Fibroblast of skin of abdomen (primary cell): ENCODE data around the gene SESN2.
A peak's percentile ranks its signal among the peaks of the same experiment; 100 is the strongest.

ENCODE experiments used
- DNase-seq: peaks from one replicate; pipeline ENCODE4 v3.0.0-alpha.2; 2013

The SESN2 gene

GRCh38 chr1:28249013-28249865 lies 10.1 kb upstream of the SESN2 start:
- DNase-seq = peak; percentile 78

GRCh38 chr1:28249866-28250295 lies 9.4 kb upstream of the SESN2 start:
- DNase-seq = peak; percentile 47

- no peak for DNase-seq
Observed at GRCh38 chr1:28256197-28256827, 3.0 kb upstream of the SESN2 start.

- no peak for DNase-seq
Observed at GRCh38 chr1:28257736-28258135, 1.6 kb upstream of the SESN2 start.

GRCh38 chr1:28258628-28259251 lies 578 bp upstream of the SESN2 start:
- DNase-seq = peak; percentile 37

DNA sequence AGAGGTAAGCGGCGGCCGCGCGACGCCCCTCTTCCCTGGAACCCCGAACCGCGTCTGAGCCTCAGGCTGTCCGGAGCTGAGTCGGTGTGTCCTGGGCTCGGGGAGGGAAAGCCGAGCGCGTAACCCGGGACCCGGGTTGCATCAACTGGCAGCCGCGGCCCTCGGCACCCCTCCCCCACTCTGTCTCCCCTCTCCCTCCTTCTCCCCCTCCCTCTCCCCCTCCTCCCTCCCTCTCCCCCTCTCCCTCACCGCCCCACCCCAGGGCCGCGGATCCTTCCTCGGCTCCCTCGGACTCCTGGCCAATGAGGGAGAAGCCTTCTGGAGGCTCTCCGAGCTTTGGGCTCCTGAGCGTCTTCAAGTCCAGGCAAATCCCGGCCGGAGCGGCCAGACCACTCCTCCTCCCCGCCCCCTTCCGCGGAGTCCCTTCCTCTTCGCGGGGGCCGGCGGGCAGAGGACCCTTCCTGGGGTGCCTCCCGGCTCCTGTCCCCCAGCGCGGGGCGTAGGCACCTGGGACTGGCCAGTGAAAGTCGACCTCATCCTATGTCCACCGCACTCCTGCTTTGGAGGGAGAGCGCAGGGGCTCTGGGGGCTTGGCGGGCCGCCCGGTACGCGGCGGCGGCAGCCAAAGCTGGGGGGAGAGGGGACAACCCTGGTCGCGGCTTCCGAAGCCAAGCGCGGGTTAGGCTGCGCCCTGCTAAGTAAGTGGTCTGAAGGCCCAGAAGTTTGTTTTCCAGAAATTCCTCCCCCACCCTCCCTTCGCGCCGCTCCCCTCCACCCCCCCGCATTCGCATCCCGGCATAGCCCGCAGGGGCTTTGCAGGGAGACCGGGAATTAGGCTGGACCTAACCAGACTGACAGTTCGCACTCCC lies 850 bp downstream of the SESN2 start:
- DNase-seq = peak; percentile 81

- DNase-seq = no peak
Observed at GRCh38 chr1:28260803-28261174, 1.5 kb downstream of the SESN2 start.

- no peak for DNase-seq
Observed at GRCh38 chr1:28264897-28265296, 5.6 kb downstream of the SESN2 start.

DNA sequence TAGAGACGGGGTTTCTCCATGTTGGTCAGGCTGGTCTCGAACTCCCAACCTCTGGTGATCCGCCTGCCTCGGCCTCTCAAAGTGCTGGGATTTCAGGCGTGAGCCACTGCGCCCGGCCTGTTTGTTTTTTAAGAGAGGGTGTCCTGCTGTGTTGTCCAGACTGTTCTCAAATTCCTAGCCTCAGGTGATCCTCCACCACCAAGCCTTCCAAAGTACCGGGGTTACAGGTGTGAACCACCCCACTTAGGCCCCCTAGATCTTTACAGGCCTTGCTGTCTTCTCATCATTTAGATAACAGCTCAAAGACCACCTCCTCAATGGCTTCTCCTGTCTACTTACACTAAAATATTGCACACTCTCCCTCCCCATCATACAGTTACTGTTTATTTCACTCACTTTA lies 6.3 kb downstream of the SESN2 start:
- no peak for DNase-seq

DNA sequence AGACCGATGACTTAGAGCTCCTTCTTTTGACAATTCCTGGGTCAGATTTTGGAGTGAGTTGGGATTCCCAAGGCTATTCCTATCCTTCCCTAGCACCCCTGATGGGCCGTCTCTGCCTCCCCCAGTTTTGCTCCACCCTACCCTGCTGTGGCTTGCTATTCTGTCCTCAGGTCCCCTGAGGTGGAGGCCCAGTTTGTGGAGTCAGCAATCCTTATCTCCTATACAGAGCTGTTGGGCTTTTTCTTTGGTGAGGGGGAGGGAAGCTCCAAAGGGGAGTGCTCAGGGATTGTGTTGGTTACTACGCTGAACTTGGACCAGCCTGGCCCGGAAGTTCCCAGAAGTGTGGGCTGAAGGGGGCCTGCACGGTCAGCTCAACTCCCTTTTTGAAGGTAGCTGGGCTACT lies 7.6 kb downstream of the SESN2 start:
- DNase-seq = no peak

DNA sequence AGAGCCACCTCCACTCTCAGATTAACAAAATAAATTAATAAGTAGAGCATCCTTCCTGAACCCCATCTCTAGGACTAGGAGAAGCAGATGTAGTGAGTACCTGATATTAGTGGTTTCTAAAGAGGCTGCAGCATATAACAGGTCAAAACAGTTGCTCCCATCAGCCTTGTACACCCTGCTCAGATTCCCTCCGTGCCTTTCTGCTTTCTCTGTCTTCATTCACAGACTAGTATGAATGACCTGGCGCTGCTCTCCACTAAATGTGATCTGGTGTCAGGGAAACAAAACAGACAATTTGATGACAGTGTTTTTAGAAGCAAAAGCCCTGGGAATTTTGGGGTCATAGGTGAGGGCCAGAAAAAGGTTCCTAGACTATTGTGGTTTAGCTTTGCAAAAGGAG lies 8.3 kb downstream of the SESN2 start:
- no peak for DNase-seq

- no peak for DNase-seq
Observed at GRCh38 chr1:28269529-28269928, 10.2 kb downstream of the SESN2 start.

DNA sequence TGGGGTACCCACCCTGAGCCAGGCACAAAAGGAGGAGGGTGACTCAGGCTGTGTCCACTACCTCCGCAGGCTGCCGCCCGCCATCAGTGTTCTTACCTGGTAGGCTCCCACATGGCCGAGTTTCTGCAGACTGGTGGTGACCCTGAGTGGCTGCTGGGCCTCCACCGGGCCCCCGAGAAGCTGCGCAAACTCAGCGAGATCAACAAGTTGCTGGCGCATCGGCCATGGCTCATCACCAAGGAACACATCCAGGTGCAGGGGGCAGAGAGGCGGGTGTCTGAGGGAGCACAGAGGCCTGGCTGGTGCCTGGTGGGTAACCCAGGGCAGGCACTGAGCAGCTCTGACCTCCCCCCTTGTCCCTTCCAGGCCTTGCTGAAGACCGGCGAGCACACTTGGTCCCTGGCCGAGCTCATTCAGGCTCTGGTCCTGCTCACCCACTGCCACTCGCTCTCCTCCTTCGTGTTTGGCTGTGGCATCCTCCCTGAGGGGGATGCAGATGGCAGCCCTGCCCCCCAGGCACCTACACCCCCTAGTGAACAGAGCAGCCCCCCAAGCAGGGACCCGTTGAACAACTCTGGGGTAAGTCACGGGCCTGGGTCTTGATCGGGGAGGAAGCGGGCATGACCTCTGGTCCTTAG lies 13.0 kb downstream of the SESN2 start:
- no peak for DNase-seq

DNA sequence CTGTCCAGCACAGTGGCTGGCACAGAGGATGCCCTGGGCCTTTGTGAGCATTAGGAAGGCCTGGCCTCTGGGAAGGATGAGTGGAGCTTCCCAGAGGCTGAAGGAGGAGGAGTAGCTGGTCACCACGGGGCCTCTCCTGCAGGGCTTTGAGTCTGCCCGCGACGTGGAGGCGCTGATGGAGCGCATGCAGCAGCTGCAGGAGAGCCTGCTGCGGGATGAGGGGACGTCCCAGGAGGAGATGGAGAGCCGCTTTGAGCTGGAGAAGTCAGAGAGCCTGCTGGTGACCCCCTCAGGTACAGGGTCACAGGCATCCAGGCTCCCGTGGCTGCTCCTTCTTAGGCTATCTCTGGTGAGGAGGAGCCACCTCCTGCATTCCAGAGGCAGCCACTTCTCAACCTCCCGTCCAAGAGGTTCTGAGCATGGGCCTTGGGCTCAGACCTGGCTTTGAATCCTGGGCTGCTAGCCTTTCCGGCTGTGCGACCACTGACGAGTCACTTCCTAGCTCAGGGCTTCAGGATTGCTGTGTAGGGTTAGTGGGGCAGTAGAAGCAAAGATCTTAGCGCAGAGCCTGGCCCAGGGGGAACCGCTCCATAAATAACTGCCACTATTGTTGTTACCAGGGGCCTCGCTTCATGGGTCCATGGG lies 14.0 kb downstream of the SESN2 start:
- DNase-seq = no peak

DNA sequence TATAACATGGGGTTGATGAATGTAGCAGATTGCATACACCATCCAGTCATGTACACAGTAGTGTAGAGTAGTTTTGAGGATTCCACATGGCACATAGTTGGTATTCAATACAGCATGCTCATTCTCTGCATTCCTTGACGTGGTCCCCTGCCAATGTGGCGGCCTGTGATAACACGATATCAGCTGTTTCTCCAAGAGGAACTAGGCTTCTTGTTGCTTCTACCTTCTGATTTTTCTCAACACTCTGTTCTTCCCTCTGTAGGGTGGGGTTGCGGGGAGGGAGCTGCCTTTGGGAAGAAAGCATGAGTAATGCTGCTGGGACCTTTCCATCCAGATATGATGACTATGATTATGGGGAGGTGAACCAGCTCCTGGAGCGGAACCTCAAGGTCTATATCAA lies 19.4 kb downstream of the SESN2 start:
- no peak for DNase-seq

DNA sequence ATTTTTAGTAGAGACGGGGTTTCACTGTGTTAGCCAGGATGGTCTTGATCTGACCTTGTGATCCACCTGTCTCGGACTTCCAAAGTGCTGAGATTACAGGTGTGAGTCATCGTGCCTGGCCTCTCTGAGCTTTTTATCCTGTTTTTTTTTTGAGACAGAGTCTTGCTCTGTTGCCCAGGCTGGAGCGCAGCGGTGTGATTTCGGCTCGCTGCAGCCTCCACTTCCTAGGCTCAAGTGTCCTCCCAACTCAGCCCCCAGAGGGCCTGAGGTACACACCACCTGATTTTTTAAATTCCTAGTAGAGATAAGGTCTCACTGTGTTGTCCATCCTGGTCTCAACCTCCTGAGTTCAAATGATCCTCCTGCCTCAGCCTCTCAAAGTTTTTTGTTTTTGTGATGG lies 20.4 kb downstream of the SESN2 start:
- DNase-seq = no peak

- no peak for DNase-seq
Observed at GRCh38 chr1:28280501-28280900, 21.2 kb downstream of the SESN2 start.

DNA sequence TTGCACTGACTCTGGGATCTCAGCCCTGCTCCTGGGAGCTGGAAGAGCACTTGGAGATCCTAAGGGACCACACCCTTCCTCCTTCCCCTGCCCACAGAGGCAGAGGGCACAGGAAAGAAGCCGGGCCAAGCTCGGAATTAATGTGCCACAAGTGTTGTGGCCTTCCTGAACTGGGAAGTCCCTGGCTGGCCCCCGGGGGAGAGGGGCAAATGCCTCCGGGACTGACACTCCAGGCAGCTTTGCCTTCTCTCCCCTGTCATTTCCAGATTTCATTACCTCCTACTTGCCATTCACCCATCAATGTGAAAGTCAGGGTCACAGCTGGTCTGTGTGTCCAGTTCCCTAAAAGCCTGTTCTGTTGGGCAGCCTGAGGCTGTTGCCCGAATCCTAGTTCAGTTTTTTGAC lies 21.7 kb downstream of the SESN2 start:
- DNase-seq = no peak

DNA sequence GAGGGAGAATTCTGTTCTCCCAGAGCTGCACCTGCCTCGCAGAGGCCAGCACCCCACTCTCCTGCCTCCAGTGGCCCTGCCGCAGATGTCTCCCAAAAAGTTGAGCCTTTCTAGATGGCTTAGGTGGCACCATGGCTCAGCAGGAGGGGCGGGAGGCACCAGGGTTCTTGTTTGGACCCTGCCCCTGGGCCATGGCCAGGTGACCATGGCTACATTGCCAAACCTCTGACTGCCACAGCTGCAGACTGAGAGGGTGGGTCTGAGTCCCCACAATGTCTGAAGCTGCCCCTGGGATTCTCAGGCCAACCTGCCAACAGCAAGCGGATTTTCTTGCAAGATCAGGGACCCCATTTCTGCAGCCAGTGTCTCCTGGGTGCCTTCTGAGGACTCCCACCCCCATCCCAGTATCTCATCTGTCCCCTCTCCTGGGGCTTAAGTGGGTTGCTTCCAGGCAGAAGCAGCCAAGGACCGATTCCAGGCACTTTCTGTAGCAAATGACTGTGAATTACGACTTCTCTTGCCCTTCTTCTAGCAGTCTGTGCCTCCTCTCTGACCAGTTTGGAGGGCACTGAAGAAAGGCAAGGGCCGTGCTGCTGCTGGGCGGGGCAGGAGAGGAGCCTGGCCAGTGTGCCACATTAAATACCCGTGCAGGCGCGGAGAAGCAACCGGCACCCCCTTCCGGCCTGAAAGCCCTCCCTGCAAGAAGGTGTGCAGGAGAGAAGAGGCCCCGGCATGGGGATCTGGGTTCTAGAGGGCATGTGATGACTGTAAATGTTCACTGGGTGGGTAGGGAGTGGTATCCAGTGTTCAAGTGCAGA lies 22.5 kb downstream of the SESN2 start:
- DNase-seq = no peak

DNA sequence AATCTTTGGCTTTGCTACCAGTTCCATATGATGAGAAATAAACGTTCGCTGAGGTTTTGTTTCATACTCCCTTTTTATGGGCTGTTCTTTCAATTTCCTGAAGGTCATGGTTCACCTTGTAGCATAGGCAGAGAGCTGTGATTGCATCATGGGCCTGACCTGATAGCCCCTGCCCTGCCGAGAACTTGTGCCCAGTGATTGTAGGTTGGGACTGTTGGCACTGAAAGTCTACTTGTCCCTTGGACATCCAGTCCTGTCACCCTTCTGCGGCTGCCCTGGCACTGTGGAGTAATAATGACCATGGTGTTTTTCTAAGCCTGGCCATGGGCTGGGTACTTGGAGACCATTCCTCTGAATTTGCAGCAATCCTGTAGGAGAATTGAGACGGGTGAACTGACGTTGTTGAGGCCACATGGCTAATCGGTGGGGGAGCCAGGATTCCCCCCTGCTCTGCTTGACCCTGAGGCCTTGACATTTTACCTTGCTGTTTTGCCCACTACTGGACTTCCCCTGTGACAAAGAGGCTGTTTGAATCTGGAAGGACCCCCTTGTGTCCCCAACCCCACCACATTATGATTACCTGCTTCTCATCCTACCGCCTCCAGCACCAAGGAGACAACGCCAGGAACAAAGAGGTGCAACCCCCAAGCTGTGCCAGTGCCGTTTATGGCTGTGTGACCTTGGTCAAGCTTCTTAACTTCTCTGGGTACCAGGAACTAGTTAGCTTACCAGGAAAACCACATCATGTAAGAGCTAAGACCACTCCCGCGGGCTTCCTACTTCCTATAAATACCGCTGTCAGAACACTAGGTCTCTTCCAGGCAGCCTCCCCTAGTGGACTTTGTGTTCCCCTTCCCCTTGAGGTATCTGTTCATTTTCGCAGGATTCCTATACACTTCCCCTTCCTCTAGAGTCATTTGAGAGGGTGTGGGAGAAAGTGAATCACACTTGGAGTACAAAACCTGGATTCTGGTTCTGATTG lies 23.4 kb downstream of the SESN2 start:
- DNase-seq = no peak
